Stimulated activated naive CD8-positive, alpha-beta T cell treated with anti-CD3 and anti-CD28 coated beads, Interleukin-15, Interleukin-2, amounts not matched to agents 100 U/mL and 50 U/mL, for 24 hours (primary cell): Measurements from ENCODE around the gene RAB30.

ENCODE experiments used
- ATAC-seq: fragments of 150-1000 bp; cut with Tn5 transposase; one replicate; pipeline ENCODE4 v1.10.0; 2021
- DNase-seq: peaks from one replicate; pipeline ENCODE4 v3.0.0; 2021

Gene RAB30, protein sequence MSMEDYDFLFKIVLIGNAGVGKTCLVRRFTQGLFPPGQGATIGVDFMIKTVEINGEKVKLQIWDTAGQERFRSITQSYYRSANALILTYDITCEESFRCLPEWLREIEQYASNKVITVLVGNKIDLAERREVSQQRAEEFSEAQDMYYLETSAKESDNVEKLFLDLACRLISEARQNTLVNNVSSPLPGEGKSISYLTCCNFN

DNA sequence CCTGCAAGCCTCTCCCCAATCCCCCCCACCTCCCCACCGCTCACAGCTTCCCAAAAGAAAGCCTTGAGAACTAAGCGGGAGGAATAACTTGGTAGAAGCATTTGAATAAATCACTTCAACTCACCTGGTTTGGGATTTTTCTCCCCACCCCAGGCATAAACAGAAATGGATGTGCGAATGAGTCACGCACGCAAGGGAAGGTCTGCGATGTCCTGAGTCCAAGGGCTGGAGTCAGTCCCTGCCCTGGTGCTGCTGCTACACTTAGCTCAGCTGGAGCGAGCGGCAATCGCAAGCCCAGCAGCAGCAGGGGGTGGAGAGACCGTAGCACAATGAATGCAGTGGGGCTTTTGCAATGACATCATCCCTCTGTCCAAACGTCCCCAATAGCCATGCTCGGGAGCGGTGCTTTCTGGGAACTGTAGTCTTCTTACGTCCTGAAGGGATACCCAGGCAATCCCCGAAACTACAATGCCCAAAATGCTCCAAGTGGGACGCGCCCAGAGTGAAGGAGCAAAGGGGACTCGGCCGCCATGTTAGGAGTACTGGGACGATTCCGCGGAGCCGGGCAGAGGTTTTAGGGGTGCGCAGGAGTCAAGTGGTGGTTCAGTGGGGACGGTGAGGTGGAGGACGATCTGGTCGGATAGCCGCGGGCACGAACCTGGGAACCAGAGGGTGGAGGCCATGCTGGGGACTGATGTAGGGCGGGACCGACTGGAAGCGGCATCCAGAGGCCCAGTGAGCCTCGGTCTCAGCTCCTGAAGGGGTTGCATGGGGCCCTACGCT is at the start of gene RAB30:
Gene RAB30, minus strand, starts transcription at position 331 of the 783 bp plus-strand sequence. CDS start 74,581 bp downstream, outside the sequence.
- DNase-seq, result peak; percentile 89

DNA sequence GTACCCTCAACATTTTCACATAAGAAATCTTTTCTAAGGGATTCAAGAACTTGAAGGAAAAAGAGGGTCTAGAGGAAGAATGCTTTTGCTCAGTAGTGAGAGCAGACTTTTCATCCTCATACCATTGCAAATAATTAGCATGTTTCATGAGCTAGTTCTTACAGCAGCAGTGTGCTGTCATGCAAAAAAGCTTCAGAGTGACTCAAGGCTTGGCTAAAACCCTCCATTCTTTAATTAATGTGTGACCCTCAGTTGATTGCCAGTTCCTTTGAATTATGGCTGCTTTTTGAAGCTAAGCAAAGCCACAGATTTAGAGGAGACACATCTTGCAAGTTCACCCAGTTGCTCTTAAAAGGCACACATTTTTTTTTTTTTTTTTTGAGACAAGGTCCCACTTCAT is 48.6 kb upstream of the RAB30 start:
- no peak for ATAC-seq
- no peak for DNase-seq

More for the DNA sequence above, at the start of gene RAB30:
- peak; percentile 98 for ATAC-seq

DNA sequence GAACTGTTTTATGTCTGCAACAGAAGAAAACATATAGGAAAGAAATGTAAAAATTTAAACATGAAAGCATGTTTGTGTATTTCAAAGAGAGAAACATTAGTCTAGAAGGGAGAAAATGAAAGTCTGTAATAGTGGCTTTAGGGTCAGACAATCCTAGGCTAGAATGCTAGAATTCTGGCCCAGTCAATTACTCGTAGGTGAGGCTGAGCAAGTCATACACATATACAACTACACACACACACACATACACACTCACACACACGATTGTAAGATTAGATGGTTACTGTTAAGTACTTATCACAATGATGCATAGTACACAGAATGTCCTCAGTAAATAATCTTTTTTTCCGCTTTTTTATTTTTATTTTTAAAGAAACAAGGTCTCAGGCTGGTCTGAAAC is 47.5 kb upstream of the RAB30 start:
- ATAC-seq (no peak), DNase-seq (no peak)

DNA sequence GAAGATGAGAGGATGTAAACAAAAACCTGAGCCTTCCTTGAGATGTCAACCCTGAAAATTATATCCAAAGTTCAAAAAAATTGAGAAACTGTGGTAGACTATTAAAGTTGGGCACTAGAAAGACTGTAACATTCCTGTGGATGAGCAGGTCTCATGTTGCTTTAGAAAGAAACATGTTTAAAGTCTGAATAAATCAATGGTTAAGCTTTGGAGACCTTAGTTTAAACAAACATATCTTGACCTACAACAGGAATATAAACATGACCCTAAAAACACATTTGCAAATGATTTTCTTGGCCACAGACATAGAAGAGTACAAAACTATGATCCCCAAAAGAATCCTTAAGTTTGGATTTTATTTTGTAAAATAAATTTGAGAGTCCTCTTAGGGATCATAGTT is 47.1 kb upstream of the RAB30 start:
- DNase-seq, result no peak
- no peak for ATAC-seq

DNA sequence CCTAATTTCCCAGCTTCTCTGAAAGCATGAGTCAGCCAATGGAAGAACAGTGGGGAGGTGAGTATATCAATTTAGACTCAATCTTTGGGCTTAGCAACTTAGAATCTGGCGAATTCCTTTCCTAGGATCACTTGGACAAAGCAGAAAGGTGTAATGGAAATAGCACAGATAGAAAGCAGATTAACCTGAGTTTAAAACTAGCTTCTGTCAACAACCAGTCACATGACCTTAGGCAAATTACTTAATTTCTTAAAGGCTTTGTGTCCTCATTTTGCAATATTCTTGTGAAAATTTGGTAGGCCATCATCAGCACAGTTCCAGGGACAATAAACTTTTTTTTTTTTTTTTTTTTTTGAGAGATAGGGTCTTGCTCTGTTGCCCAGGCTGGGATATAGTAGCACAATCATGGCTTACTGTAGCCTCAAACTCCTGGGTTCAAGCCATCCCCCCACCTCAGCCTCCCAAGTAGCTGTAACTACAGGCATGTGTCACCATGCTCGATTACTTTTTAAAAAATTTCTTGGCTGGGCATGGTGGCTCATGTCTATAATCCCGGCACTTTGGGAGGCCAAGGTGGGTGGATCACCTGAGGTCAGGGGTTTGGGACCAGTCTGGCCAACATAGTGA is 44.4 kb upstream of the RAB30 start:
- DNase-seq (no peak), ATAC-seq (no peak)

DNA sequence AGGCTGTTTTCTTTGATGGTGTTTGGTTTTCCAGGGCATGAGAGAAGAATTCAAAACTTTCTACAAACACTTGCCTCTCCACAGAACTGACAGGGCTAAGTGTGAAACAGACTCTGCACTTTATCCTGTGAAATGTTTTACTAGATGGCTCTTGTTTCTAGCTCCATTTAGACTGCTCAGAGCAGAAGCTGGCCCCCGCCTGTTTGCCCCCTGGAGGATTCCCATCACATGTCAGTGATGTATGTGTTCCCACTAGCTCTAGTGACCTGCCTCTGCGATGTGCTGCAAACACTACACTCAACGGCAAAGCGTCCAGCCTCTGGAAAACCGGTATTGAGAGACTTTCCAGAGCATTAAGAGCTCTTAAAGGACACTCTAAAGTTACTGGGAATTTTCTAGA is 43.9 kb upstream of the RAB30 start:
- ATAC-seq (peak; percentile 28), DNase-seq (no peak)

DNA sequence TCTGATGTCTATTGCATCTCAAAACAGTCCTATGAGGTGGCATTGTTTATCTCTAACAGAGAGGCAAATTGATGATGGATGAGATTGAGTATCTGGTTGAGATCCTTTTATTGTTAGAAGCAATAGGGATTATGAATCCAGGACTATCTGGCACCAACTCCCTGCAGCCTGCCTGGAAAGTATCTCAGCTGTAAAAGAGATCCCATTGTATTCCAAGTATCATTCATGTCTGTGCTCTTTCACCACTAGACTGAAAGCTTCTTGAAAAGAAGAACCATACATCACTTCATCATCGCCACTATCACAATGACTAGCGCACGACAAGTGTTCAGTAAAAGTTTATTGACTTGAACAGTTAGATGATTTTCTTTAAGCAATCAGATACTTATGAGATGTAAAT is 43.3 kb upstream of the RAB30 start:
- ATAC-seq, result no peak
- DNase-seq, result no peak

DNA sequence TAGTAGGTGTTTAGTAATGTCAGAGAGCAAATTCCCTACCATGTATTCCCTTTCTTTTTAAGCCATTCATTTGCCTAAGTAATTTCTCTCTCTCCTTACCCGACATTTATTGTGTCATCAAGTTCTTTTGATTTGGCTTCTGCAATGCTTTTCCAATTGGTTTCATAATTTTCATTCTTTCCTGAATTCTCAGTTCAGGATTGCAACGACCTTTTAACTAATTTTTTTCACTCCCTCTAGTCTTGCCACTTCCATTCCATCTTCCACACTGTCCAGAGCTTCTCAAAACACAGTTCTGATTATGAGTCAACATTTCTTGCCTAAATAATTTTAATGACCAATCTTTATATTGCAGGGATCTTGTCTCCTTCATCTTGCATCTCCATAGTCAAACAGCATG is 41.2 kb upstream of the RAB30 start:
- ATAC-seq (no peak), DNase-seq (no peak)

DNA sequence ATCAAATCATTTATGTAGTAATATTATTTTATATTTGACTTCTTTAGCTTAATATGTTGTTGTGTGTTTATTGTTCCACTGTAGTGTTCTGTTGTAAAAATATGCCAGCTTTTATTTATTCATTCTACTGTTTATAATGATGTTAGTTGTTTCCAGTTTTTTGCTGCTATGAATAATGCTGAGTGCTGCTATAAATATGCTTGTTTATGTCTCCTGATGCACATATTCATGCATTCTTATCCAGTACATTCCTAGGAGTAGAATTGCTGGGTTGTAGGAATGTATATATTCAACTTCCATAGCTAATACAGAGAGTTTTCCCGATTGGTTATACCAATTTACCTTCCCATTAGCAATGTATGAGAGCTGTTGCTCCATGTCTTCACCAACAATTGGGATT is 33.5 kb upstream of the RAB30 start:
- no peak for DNase-seq
- ATAC-seq, result no peak

DNA sequence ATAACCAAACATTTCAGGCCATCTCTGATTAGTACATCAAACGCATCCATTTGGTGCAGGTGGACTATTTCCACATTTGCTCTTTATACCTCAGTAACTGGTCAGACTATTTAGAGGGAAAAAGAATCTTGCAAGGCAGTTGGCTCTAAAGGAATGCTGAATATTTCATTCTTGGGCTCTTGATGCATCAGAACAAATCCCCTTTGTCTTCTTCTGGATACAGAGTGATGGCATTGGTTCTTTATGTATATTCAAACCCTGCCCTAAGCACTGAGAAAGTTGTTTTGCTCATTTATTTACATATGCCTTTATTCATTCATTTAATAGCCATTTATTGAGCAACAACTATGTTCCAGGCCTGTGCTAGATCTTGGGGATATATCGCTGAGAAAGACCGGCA is 31.1 kb upstream of the RAB30 start:
- no peak for DNase-seq
- ATAC-seq, result no peak

DNA sequence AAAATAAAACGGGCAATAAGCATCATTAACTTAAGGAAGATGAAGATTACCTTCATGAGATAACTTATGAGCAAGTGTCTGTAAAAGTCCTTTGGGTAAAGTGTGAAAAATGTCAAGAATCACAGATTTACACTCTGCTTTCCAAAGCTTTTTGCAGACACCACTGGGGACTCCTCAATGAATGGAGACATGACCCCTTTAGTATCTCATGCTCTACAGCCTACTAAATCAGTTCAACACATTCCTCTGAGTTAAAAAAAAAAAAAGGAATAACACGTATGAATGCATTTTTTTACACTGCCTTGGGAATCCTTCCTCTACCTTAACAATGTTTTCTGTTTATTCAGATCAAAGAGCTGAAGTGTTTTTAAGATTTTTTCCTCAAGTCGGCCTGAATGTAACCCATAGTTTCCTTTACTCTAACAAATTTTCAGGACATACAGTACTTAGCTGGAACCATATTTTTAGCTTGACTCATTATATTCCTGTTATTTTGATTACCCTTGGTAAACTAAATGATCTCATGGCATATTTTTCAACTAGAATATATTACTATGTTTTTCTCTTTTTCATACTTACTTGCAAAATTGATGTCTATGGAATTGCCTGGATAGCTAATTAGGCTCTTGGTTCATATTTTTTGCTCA is 25.9 kb upstream of the RAB30 start:
- DNase-seq, result no peak
- ATAC-seq, result no peak

DNA sequence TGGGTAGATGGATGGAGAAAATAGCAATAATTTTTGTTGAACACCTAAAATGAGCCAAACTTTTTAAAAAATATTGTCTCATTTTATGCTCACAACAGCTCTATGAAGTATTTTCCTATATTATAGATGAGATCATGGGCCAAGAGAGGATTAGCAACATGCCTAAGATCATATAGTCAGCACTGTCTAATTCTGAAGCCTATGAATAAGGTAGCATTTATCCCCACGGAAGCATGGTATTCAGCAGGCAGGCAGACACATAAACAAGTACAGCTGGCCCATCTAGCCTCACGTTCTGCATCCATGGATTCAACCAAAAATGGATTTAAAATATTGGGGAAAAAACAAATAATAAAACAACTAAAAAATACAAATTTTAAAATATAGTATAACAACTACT is 21.9 kb upstream of the RAB30 start:
- ATAC-seq (no peak), DNase-seq (no peak)

DNA sequence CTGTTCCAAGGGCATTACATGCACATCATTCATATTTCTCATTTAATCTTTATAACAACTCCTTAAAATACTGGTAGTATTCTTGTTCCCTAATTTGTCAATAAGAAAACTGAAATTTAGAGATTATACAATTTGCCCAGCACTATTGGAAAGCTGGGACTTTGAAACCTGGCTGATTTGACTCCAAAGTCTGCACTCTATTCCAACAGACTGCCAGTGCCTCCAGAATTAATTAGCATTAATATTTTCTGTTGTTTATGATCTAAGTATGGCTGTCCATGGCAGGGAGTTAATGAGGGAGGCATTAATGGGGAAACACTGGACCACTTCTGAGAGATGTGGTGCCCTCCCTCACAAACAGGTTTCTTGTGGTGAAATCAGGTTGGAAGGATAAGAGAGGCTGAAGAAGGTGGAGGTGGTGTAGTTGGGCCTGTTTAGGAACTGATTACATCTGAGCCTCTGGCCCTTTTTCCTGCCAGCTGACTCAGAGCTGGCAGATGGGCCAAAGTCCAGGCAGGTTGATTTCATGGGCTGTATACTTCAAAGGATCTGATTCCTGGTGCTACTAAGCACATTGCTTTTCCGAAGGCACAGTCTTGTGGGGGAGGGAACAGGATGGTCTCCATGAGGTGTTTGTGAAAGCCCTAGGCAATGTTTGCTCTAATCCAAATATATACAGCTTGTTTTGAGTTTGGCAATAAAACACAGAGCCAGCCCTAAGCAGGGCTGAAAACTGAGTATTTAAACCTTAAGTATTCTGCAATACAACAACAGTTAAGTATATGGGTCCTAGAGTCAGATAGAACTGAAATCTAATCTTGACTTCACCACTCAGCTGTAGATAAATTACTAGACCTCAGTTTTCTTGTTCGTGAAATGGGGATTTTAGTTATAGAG is 21.0 kb upstream of the RAB30 start:
- no peak for DNase-seq
- ATAC-seq, result no peak

DNA sequence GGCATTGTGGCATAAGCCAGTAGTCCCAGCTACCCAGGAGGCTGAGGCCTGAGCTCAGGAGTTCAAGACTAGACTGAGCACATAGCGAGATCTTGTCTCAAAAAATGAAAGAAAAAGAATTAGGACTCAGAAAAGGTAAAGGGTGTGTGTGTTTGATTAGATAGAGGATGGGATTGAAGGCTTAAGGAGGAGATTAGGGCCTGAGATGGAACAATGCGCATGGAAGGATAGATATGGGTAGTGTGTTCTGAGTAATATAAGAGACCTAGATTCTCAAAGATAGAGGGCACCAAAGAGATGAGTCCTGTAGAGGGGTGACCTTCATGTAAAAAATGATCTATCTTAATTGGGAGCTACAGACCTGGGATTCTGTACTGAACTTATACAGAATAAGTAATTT is 17.3 kb upstream of the RAB30 start:
- ATAC-seq, result peak; percentile 43
- no peak for DNase-seq

DNA sequence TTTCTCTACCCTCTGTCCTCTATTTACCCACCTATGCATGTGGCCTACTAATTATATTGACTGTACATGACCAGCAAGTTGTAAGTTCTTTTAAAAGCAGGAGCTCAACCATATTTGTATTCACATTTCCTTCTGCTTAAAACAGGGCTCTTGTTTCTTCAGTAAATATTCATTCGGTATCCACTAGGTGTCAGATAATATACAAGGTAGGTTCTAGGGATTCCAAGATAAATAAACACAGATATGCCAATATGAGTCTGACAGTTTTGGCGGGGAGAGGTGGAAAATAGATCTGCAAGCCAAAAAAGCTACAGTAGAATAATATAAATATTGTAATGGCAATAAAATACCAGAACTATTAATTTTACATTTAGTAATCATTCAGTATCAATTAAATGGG is 15.3 kb upstream of the RAB30 start:
- no peak for DNase-seq
- no peak for ATAC-seq

DNA sequence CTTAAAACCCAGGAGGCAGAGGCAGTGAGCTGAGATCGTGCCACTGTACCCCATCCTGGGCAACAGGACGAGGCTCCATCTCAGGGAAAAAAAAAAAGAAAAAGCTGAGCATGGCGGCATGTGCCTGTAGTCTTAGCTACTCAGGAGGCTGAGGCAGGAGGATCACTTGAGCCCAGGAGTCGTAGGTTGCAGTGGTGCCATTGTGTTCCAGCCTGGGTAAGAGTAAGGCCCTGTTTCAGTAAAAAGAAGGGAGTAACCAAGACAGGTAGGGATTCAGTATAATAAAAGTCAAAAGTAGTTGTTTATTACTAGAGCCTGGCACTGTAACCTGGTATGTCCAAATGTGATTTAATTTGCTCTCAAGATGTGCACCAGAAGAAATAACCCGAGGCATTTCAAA is 8.1 kb upstream of the RAB30 start:
- no peak for DNase-seq
- ATAC-seq, result no peak

DNA sequence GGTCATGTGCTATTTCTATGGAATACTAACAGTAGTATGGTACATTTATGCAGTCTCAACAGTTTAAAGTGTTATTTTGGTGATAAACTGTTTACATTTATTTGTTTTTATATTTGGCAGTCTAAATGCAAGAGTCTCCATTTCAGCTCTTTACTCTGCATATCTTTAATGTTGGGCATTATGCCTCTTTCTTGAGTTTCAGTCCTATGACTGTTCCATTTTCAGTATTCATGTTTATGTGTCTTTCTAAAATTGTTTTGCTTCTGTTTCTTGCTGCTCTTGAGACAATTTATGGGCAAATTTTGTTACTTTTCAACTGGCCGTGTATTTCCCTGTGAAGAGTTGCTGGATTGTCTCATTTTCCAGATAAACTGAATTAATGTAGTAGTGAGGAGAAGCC is 6.6 kb upstream of the RAB30 start:
- ATAC-seq, result no peak
- no peak for DNase-seq

DNA sequence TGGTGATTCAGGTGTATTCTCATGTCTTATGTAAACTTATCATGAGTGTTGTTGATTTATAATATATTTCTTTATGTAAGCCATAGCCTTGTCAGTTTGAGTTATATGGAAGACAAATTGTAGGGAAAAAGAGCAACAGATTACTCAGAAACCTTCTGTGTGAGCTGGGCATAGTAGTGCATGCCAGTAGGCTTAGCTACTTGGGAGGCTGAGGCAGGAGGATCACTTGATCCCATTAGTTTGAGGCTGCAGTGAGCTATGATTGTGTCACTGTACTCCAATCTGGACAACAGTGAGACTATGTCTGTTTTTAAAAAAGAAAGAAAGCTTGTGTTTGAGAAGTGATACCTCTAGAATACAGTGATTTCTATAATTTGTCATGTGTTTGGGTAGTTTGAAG is 2.2 kb upstream of the RAB30 start:
- DNase-seq (no peak), ATAC-seq (no peak)

DNA sequence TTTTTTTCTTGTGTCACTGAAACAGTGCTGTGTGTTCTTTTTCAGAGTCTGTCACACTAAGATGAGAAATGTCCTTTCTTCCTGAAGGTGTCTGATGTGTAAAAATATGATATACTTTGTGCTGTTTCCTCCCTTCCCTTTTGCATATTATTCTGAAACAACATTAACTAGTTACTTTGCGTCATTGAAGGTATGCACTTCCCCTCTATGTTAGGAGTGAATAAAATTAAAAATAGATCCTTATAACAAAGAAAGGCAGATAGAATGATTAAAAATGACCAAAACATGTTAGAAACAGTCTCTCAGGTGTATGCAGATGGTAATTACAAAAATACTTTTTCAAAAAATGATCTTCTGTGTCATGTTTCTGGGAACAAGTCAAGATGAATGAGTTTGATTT is 1.6 kb upstream of the RAB30 start:
- no peak for ATAC-seq
- DNase-seq, result no peak

DNA sequence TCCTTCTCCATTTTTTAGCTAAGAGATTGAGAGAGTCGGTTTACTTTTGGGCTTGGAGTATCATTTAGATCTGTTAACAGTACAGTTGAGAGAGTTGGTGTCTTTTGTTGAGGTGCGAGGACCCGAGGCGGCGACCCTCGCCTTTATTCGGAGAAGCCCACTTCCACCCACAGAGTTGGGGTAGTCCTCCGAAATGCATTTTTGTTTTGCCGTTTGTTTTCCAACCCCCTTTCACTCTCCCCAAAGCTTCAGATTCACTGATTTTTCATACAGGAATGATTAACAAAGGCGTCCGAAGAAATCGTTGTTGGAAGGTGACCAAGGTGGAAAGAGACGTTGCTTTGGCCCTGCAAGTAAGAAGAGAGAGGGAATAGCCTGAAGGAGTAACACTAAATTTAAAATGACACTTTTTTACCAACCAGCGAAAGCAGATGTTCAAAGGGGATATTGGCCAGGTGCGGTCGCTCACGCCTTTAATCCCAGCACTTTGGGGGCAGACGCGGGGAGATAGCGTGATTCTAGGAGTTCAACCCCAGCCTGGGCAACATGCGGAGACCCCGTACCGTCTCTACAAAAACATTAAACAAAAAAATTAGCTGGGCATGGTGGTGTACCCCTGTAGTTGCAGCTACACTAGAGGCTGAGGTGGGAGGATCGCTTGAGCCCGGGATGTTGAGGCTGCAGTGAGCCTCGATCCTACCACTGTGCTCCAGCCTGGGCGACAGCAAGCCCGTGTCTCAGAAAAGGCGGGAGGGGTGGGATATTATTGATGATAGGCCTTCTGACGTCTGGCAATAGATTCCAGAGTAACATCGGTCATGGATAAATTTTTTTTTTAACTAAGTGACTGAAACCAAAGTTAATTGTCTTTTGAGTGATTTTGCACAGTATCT is 899 bp upstream of the RAB30 start:
- ATAC-seq (no peak), DNase-seq (peak; percentile 24)
